Measurements from ENCODE around the gene SPIRE2. TPM values are rescaled to one million over a fixed set of nuclear protein-coding genes. Genes with fewer than 3 reads are reported as not detected.

SPIRE2 gene
- total and polyA plus RNA-seq, 2 of the 13 experiments (the other 11 are each of a cell fraction or from before 2014, with no cell fraction given) = 13.3 to 37.5 TPM

DNA sequence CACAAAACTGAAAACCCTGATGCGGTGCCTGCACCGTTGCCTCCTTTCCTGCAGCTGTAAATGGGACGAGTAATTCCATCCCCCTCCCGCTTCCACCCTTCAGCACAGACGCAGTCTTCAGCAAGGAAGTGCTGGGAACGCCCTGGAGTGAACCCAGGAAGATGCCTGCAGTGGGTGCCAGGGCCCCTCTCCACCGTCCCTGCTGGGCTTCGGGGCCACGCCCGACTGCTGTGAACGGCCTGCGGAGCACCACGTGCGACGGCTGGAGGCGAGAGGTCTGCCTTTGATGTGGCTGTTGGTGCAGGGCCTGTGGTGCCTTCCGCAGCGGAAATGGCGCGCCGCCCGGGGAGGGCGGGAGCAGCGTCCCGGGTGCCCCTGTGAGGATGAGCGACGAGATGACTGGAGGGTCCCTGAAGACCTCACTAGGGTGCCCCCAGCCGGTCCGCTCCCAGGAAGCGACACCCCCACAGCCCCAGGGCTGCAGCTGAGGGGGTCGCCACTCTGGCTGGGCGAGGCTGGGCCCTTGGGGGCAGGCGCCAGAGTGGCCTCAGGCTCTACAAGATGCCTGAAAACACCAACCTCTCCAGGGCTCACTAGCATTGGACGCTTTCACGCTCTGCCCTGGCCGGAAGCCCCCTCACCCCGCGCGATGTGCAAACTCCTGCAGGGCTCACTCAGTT, 89.6 kb downstream of the SPIRE2 start (continued):
- TF ChIP-seq ZSCAN12 (CRISPR knock-in tag; IDR thresholded peaks at IDR 0.05) = peak; percentile 96; the same call in 1 of the 2 replicates
- TF ChIP-seq KLF11 (CRISPR knock-in tag; IDR thresholded peaks at IDR 0.05) = peak; percentile 99
- TF ChIP-seq MTA1 (CRISPR knock-in tag; IDR thresholded peaks at IDR 0.05; ENCODE audit: borderline replicate concordance) = peak; percentile 85
- TF ChIP-seq ZFP90 (CRISPR knock-in tag; IDR thresholded peaks at IDR 0.05; ENCODE audit: borderline replicate concordance) = peak; percentile 94
- TF ChIP-seq ZFP1 (CRISPR knock-in tag; IDR thresholded peaks at IDR 0.05) = peak; percentile 94; the same call in 1 of the 2 replicates
- TF ChIP-seq GATAD2A (CRISPR knock-in tag; IDR thresholded peaks at IDR 0.05) = peak; percentile 91
- peak; percentile 95 for TF ChIP-seq GABPB1 (CRISPR knock-in tag; IDR thresholded peaks at IDR 0.05)
- peak; percentile 97 for TF ChIP-seq NFATC3 (CRISPR knock-in tag; IDR thresholded peaks at IDR 0.05)
- no peak for TF ChIP-seq HNRNPUL1 (IDR thresholded peaks at IDR 0.05; ENCODE audit: low read depth, low read length)
- peak; percentile 96 for TF ChIP-seq FOXP4 (CRISPR knock-in tag; IDR thresholded peaks at IDR 0.05)
- peak; percentile 67 for TF ChIP-seq PTBP1 (IDR thresholded peaks at IDR 0.05; ENCODE audit: low read depth, low read length, poor library complexity, severe bottlenecking)
- TF ChIP-seq BRD4 (CRISPR knock-in tag; IDR thresholded peaks at IDR 0.05) = peak; percentile 99
- no peak; the same call in 1 of the 2 replicates for TF ChIP-seq ZNF713 (CRISPR knock-in tag; IDR thresholded peaks at IDR 0.05)
- TF ChIP-seq DNMT3B (CRISPR knock-in tag; conservative IDR thresholded peaks at IDR 0.05) = peak; percentile 98
- TF ChIP-seq, protein P1, sequence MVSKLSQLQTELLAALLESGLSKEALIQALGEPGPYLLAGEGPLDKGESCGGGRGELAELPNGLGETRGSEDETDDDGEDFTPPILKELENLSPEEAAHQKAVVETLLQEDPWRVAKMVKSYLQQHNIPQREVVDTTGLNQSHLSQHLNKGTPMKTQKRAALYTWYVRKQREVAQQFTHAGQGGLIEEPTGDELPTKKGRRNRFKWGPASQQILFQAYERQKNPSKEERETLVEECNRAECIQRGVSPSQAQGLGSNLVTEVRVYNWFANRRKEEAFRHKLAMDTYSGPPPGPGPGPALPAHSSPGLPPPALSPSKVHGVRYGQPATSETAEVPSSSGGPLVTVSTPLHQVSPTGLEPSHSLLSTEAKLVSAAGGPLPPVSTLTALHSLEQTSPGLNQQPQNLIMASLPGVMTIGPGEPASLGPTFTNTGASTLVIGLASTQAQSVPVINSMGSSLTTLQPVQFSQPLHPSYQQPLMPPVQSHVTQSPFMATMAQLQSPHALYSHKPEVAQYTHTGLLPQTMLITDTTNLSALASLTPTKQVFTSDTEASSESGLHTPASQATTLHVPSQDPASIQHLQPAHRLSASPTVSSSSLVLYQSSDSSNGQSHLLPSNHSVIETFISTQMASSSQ (IDR thresholded peaks at IDR 0.05; ENCODE audit: low read depth) = peak; percentile 22; the same call in 1 of the 2 replicates
- TF ChIP-seq, protein P1 (CRISPR knock-in tag; IDR thresholded peaks at IDR 0.05; ENCODE audit: borderline replicate concordance) = peak; percentile 90
- TF ChIP-seq, protein P2, sequence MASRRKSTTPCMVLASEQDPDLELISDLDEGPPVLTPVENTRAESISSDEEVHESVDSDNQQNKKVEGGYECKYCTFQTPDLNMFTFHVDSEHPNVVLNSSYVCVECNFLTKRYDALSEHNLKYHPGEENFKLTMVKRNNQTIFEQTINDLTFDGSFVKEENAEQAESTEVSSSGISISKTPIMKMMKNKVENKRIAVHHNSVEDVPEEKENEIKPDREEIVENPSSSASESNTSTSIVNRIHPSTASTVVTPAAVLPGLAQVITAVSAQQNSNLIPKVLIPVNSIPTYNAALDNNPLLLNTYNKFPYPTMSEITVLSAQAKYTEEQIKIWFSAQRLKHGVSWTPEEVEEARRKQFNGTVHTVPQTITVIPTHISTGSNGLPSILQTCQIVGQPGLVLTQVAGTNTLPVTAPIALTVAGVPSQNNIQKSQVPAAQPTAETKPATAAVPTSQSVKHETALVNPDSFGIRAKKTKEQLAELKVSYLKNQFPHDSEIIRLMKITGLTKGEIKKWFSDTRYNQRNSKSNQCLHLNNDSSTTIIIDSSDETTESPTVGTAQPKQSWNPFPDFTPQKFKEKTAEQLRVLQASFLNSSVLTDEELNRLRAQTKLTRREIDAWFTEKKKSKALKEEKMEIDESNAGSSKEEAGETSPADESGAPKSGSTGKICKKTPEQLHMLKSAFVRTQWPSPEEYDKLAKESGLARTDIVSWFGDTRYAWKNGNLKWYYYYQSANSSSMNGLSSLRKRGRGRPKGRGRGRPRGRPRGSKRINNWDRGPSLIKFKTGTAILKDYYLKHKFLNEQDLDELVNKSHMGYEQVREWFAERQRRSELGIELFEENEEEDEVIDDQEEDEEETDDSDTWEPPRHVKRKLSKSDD (CRISPR knock-in tag; IDR thresholded peaks at IDR 0.05; ENCODE audit: low read depth) = peak; percentile 90; the same call in 1 of the 2 replicates
- TF ChIP-seq, protein P3, sequence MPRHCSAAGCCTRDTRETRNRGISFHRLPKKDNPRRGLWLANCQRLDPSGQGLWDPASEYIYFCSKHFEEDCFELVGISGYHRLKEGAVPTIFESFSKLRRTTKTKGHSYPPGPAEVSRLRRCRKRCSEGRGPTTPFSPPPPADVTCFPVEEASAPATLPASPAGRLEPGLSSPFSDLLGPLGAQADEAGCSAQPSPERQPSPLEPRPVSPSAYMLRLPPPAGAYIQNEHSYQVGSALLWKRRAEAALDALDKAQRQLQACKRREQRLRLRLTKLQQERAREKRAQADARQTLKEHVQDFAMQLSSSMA (CRISPR knock-in tag; IDR thresholded peaks at IDR 0.05) = no peak; the same call in 1 of the 2 replicates
- peak; percentile 93; the same call in 1 of the 2 replicates for TF ChIP-seq TOPORS (CRISPR knock-in tag; IDR thresholded peaks at IDR 0.05)
- TF ChIP-seq MYNN (CRISPR knock-in tag; IDR thresholded peaks at IDR 0.05; ENCODE audit: low read depth) = no peak; the same call in 1 of the 2 replicates
- TF ChIP-seq MYC (CRISPR knock-in tag; IDR thresholded peaks at IDR 0.05; ENCODE audit: borderline replicate concordance) = peak; percentile 100

All from HepG2 (cell line).